Measurements from ENCODE around the gene PACSIN1.

PACSIN1 gene

DNA sequence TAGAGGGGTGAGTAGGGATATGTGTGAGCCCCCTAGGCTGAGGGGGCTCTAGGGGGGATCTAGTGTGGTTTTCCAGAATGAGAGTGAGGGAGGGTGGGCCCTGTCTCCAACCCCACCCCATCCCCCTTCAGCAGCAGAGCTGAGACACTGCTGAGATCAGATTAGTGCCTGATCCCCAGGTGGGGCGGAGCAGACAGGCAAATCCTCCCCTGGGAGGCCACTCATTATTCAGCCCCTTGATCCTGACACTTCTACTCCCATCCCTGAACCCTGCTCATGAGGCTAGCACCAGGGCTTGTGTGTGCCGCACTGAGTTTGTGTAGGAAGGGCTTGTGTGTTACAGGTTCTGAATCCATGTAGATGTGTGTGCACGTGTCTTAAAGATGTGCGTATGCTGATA, 47.8 kb downstream of the PACSIN1 start:
- DNase-seq (ENCODE audit: low read depth in 2 of 2) = no peak
- TF ChIP-seq, protein P1, sequence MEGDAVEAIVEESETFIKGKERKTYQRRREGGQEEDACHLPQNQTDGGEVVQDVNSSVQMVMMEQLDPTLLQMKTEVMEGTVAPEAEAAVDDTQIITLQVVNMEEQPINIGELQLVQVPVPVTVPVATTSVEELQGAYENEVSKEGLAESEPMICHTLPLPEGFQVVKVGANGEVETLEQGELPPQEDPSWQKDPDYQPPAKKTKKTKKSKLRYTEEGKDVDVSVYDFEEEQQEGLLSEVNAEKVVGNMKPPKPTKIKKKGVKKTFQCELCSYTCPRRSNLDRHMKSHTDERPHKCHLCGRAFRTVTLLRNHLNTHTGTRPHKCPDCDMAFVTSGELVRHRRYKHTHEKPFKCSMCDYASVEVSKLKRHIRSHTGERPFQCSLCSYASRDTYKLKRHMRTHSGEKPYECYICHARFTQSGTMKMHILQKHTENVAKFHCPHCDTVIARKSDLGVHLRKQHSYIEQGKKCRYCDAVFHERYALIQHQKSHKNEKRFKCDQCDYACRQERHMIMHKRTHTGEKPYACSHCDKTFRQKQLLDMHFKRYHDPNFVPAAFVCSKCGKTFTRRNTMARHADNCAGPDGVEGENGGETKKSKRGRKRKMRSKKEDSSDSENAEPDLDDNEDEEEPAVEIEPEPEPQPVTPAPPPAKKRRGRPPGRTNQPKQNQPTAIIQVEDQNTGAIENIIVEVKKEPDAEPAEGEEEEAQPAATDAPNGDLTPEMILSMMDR (IDR thresholded peaks at IDR 0.05; ENCODE audit: low read depth, low read length) = no peak
- H3K4me3 ChIP-seq (replicated peaks in 1 of 2; ENCODE audit: low read depth in 2 of 2, low read length in 2 of 2) = no peak overlapping the region

DNA sequence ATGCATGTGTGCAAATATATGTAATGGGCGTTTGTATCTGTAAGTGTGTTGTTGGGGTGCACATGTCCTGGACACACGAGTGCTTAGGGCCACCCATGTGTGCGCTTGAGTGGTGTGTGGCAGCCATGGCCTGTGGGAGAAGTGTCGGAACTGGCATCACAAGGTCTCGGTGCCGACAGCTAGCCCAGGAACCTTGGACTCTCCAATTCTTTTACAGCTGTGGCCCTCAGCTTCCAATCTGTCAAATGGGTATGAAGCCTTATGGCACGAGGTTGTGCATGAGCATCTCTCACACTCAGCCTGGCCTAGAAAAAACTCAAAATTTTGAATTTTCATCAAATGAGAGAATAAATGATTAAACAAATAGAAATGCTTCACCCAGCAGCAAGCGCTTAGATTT, 48.2 kb downstream of the PACSIN1 start:
- TF ChIP-seq, protein P1 (IDR thresholded peaks at IDR 0.05; ENCODE audit: low read depth, low read length) = no peak
- DNase-seq (ENCODE audit: low read depth in 2 of 2) = no peak
- no peak overlapping the region for H3K4me3 ChIP-seq (replicated peaks in 1 of 2; ENCODE audit: low read depth in 2 of 2, low read length in 2 of 2)

DNA sequence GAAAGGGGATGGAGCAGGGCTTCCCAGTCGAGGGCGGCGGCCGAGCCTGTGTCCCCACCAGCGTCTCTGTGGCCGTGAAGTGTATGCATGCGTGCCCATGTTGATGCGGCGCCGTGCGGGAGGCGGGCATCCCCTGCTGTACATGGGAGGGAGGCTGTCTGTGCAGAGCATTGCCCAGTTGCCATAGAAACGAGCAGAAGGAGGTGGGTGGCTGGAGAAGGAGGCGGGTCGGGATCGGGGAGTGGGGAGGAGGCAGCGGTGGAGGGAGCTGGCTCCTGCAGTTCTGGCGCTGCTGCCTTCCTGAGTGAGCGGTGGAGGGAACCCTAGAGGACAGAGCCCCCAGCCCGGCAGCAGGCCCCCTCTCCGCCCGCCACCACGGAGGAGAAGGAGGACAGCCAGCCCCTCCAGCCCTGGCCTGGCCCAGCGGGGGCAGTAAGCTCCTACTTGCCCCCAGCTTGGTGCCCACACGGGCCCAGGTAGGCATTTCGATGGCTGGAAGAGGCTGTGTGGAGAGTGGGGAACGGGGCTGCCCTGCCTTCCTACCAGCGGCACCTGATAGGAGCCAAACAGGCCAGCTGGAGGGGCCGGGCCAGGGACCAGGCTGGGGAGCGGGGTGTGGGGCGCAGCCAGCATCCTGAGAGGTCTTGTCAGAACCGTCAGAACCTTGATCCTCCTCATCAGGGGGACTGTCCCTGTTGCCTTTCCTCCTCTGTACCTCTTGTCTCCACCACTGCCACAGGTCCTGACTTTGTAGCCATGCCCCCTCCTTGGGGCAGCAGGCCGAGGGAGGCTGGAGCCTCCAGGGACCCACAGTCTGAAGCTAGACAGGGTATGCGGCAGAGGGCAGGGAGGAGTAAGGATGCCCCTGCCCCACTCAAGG, 49.0 kb downstream of the PACSIN1 start:
- DNase-seq (ENCODE audit: low read depth in 2 of 2) = peak; percentile 33 to 87
- TF ChIP-seq, protein P1 (IDR thresholded peaks at IDR 0.05; ENCODE audit: low read depth, low read length) = no peak
- peak overlapping the region in 1 of 2 donors; percentile 15 for H3K4me3 ChIP-seq (replicated peaks in 1 of 2; ENCODE audit: low read depth in 2 of 2, low read length in 2 of 2)

DNA sequence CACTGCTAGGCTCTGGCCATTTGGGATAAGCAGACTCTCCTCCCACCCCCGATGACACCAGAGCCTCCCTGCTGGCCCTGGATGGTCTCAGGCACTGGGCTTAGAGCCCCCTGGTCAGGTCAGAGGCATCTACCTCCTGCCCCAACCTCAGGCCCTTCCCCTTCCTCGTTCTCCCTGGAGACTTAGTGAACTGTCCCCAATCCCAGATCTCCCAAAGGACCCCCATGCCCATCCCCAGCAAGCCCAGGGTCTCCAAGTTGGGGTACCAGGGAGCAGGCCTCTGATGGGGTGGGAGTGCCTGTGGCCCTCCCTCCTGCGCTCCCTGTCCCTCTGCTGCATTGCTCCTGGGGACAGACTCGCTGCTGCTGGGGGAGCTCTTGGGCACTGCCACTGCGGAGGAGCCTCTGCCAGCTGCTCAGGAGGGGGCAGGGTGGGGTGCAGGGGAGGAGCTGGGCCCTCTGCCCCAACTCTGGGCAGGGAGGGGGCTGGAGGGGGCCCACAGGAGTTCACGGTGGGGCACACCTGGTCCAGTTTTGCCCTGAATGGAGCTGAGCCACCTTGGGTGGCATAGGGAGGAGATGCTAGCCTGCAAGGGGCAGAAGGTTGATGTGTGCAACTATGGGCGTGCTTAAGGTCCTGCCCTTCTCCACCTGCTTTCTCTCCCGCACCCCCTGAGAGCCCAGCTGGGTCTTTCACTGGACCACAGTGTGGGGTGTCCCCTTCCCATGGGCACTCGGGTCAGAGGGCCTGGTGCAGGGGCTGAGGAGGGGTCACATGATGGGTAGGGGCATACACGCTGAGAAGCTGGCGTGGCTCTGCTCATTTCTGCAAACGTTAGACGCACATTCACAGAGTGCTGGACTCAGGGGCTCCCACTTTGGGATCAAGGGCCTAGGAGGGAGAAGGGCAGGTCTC, 49.9 kb downstream of the PACSIN1 start:
- DNase-seq (ENCODE audit: low read depth in 2 of 2) = no peak
- TF ChIP-seq, protein P1 (IDR thresholded peaks at IDR 0.05; ENCODE audit: low read depth, low read length) = no peak
- no peak overlapping the region for H3K4me3 ChIP-seq (replicated peaks in 1 of 2; ENCODE audit: low read depth in 2 of 2, low read length in 2 of 2)

DNA sequence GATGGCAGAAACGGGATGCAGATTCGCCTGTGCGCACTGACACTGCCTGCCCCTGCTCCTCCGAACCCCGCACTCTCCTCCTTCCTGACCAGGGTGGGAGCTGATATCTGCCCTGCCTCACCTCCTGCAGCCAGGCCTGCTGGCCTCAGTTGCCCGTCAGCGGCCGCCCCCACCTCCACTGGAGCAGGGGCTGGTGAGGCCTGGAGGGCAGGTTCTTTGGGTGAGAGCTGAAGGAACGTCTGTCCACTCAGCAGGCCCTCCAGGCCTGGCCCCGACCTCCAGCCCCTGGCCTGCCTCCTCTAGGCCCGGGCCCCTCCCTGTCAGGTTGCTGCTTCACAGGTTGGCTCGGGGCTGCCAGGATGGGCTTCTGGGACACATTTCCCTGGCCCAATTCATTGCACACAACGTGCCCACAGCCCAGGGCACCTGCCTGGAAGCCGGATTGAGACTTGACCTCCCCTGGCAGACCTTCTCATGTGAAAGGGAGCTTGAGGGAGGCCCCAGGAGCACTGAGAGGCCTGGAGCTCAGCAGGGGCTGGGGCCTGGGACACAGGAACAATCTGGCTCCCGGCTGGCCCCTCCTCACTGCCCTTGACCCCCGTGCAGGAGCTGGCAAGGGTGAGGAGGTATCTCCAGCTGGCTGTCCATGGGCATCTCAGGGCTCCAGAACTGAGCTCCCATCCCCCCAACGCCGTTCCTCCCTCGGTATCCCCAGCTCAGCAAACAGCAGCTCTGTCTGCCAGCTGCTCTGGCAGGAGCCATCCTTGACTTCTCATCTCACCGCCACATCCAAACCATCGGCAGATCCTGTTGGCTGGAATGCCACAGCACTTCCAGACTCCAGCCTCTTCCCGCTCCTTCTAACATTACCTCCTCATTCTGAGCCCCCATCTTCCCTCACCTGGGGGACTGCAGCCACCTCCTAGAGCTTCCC, 50.8 kb downstream of the PACSIN1 start:
- TF ChIP-seq, protein P1 (IDR thresholded peaks at IDR 0.05; ENCODE audit: low read depth, low read length) = no peak
- no peak overlapping the region for H3K4me3 ChIP-seq (replicated peaks in 1 of 2; ENCODE audit: low read depth in 2 of 2, low read length in 2 of 2)
- no peak for DNase-seq (ENCODE audit: low read depth in 2 of 2)

DNA sequence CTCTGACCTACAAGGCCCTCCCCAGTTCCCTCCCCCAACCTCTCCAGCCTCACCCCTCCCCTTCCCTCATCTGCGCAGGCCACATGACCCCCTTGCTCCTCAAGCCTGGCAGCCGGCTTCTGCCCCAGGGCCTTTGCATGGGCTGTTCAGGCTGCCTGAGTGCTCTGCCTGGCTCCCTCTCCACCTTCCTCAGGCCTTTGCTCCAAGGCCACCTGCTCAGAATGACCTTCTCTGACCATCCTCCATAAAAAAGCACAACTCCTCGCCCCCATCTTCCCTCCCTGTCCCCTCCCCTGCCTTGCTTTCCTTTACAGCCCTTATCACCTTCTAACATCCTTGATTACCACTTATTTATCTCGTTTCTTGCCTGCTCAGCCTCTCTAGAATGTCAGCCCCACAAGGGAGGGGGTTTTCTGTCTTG, 51.6 kb downstream of the PACSIN1 start:
- no peak for DNase-seq (ENCODE audit: low read depth in 2 of 2)
- H3K4me3 ChIP-seq (replicated peaks in 1 of 2; ENCODE audit: low read depth in 2 of 2, low read length in 2 of 2) = no peak overlapping the region
- TF ChIP-seq, protein P1 (IDR thresholded peaks at IDR 0.05; ENCODE audit: low read depth, low read length) = no peak
